B cell (primary cell): Measurements from ENCODE around the gene CHMP1B. TPM values are rescaled to one million over a fixed set of nuclear protein-coding genes. Genes with fewer than 3 reads are reported as not detected.

Experiments
- ATAC-seq: fragments of 200-7000 bp; cut with Tn5 transposase; one replicate; pipeline ENCODE4 v1.10.0; 2021; ENCODE audit warnings: low read depth, mild to moderate bottlenecking, moderate number of reproducible peaks, moderate library complexity
- CTCF ChIA-PET: fragments of 350-600 bp; sonication (Branson Sonifier 250); formaldehyde crosslinking; loops from one replicate; lab custom pipeline; 2021; ENCODE audit warnings: antibody characterized with exemption, inconsistent platforms; lab: Charles Lee
- POLR2A ChIA-PET: fragments of 350-600 bp; sonication (Branson Sonifier 250); formaldehyde crosslinking; loops from one replicate; lab custom pipeline; 2021; ENCODE audit warnings: antibody characterized with exemption; lab: Charles Lee
- DNase-seq: peaks from one replicate; pipeline ENCODE4 v3.0.0; 2013
- H2AFZ ChIP-seq: 2 replicates; pipeline ENCODE4 v1.6.1; 2012; ENCODE audit warnings: mild to moderate bottlenecking, low read depth, low read length; ENCODE audit not compliant: insufficient read depth, poor library complexity, severe bottlenecking
- H3K27ac ChIP-seq, 2 donors: 1 replicate in 1 of 2; 2 replicates in 1 of 2; pipeline ENCODE4 v1.5.1; 2012 to 2013; ENCODE audit warnings: low read length in 2 of 2, mild to moderate bottlenecking in 2 of 2, moderate library complexity in 1 of 2
- H3K27me3 ChIP-seq, 4 experiments: fragments of 200-600 bp in 1 of 4; sonication (generic) in 1 of 4; replicated peaks in 1 of 4; 1 replicate in 2 of 4; 2 replicates in 2 of 4; pipeline versions ENCODE4 v1.6.1 to v1.7.0; 2013 to 2016; ENCODE audit warnings: low read length in 3 of 4, mild to moderate bottlenecking in 2 of 4, mixed read lengths in 1 of 4, moderate library complexity in 1 of 4; ENCODE audit not compliant: insufficient read depth in 4 of 4, control insufficient read depth in 3 of 4; ENCODE audit errors: control extremely low read depth in 1 of 4
- H3K36me3 ChIP-seq, 2 experiments: replicated peaks in 1 of 2; 1 replicate in 1 of 2; 2 replicates in 1 of 2; pipeline versions ENCODE4 v1.6.1 to v1.7.1; 2013; ENCODE audit warnings: low read length in 1 of 2; ENCODE audit not compliant: insufficient read depth in 2 of 2, control insufficient read depth in 1 of 2; ENCODE audit errors: control extremely low read depth in 1 of 2, extremely low read depth in 1 of 2
- H3K4me1 ChIP-seq, 2 donors: fragments of 200-600 bp in 1 of 2; sonication (generic) in 1 of 2; 1 replicate in 1 of 2; 2 replicates in 1 of 2; pipeline versions ENCODE4 v1.5.1 to v1.6.1; 2013 to 2017; ENCODE audit warnings: low read length in 2 of 2; ENCODE audit not compliant: control insufficient read depth in 2 of 2, insufficient read depth in 2 of 2
- H3K4me2 ChIP-seq: replicated peaks from 2 replicates; pipeline ENCODE3; 2012; ENCODE audit warnings: mild to moderate bottlenecking, low read depth, low read length; ENCODE audit not compliant: poor library complexity, severe bottlenecking
- H3K4me3 ChIP-seq, 5 experiments: fragments of 200-600 bp in 1 of 5; sonication (generic) in 1 of 5; 1 replicate in 3 of 5; 2 replicates in 2 of 5; pipeline versions ENCODE4 v1.5.1 to v1.7.0; 2011 to 2016; ENCODE audit warnings: low read length in 4 of 5, mild to moderate bottlenecking in 4 of 5, low read depth in 2 of 5, control low read depth in 1 of 5, moderate library complexity in 1 of 5; ENCODE audit not compliant: insufficient read depth in 1 of 5; ENCODE audit errors: control extremely low read depth in 1 of 5, extremely low read depth in 1 of 5
- H3K79me2 ChIP-seq: fragments of 200-600 bp; sonication (generic); one replicate; pipeline ENCODE4 v1.6.0; 2016; ENCODE audit warnings: low read length; ENCODE audit not compliant: control insufficient read depth, insufficient read depth
- H3K9ac ChIP-seq: fragments of 200-600 bp; sonication (generic); 2 replicates; pipeline ENCODE4 v1.6.1; 2017; ENCODE audit warnings: mild to moderate bottlenecking, low read length, moderate library complexity
- H3K9me3 ChIP-seq, 3 donors: one replicate each; pipeline versions ENCODE4 v1.6.1 to v1.7.1; 2013; ENCODE audit warnings: low read length in 2 of 3; ENCODE audit not compliant: control insufficient read depth in 2 of 3, insufficient read depth in 1 of 3; ENCODE audit errors: control extremely low read depth in 1 of 3
- H4K20me1 ChIP-seq: 2 replicates; pipeline ENCODE4 v1.6.0; 2012; ENCODE audit warnings: mild to moderate bottlenecking, low read length; ENCODE audit not compliant: insufficient read depth, control insufficient read depth, poor library complexity, severe bottlenecking
- H3K27ac Mint-ChIP-seq: one replicate; pipeline ENCODE4 v1.8.0; 2021; ENCODE audit warnings: mixed read lengths
- H3K27me3 Mint-ChIP-seq: one replicate; pipeline ENCODE4 v1.8.0; 2021; ENCODE audit warnings: mixed read lengths
- H3K4me1 Mint-ChIP-seq: one replicate; pipeline ENCODE4 v1.8.0; 2021; ENCODE audit warnings: mixed read lengths
- H3K4me3 Mint-ChIP-seq: one replicate; pipeline ENCODE4 v1.8.0; 2021; ENCODE audit warnings: mixed read lengths
- H3K9me3 Mint-ChIP-seq: one replicate; pipeline ENCODE4 v1.8.0; 2022; ENCODE audit warnings: mixed read lengths; ENCODE audit not compliant: insufficient read depth
- EZH2 ChIP-seq: IDR thresholded peaks from 2 replicates; pipeline ENCODE4 v1.6.1; 2012; ENCODE audit warnings: borderline replicate concordance, low read depth, mild to moderate bottlenecking, moderate library complexity, low read length; ENCODE audit not compliant: insufficient read depth, poor library complexity, severe bottlenecking
- WGBS: methylation state at CpG from one replicate; pipeline ENCODE4 v1.1.5; 2013; ENCODE audit warnings: missing lambda C conversion rate; ENCODE audit not compliant: insufficient coverage; 5-methylcytosine and 5-hydroxymethylcytosine counted together
- intact Hi-C: fragments of 100-400 bp; cut with micrococcal nuclease; formaldehyde crosslinking; loops from one replicate; pipeline ENCODE4 v1.10.0; 2022
- polyA plus RNA-seq: library from polyadenylated mRNA; depleted of rRNA; stranded (reverse); fragments of >200 nt; gene quantifications from 2 replicates; pipeline ENCODE4 v1.2.3, GENCODE V29; 2012
- total RNA-seq, 2 donors: library from RNA; stranded (reverse); fragments of 120-200 nt in 1 of 2; gene quantifications; 1 replicate in 1 of 2; 2 replicates in 1 of 2; pipeline versions ENCODE4 v1.2.3 to v1.2.4, GENCODE V29; 2013 to 2022
- TF ChIP-seq, protein P1 (sequence below): fragments of 200-600 bp; IDR thresholded peaks from one replicate; pipeline ENCODE4 v1.8.0; 2022; ENCODE audit warnings: antibody characterized with exemption, mild to moderate bottlenecking

CHMP1B gene
- total and polyA plus RNA-seq, 2 donors (not counting 1 experiment from before 2014, with no cell fraction given), result 55.4 to 86.0 TPM

DNA sequence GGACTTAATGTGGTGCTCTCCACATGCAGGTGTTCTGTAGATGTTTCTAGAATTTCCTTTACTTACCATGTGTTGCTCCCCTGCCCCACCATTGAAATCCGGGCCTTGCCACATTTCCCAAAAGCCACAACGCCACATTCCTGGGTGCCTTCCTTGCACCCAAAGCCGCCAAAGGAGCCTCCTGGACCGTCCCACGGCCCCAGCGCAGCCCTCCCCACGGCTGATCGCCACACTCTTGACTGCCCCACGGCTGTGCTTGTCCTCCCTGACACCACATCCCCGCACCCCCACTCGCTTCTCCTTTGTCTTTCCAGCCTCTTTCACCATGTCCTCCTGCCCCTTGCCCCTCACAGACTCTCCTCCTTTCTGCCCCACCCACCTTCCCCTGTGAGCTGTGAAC lies 40.2 kb upstream of the CHMP1B start:
- Histone ChIP-seq H3K27ac (no peak overlapping the region), H4K20me1 (no peaks in the 10 kb centered on the region), H3K27me3 (no peaks in the 10 kb centered on the region), H3K9ac (no peak overlapping the region), H3K4me3 (no peak overlapping the region), H3K4me1 (no peaks in the 10 kb centered on the region), H2AFZ (no peak overlapping the region), H3K9me3 (peaks cover 0 to 3% (median 0%) of the 10 kb centered on the region in 3 donors), H3K79me2 (no peaks in the 10 kb centered on the region), H3K4me2 (no peak overlapping the region), H3K36me3 (no peaks in the 10 kb centered on the region)
- TF ChIP-seq EZH2, result no peak
- TF ChIP-seq, protein P1, sequence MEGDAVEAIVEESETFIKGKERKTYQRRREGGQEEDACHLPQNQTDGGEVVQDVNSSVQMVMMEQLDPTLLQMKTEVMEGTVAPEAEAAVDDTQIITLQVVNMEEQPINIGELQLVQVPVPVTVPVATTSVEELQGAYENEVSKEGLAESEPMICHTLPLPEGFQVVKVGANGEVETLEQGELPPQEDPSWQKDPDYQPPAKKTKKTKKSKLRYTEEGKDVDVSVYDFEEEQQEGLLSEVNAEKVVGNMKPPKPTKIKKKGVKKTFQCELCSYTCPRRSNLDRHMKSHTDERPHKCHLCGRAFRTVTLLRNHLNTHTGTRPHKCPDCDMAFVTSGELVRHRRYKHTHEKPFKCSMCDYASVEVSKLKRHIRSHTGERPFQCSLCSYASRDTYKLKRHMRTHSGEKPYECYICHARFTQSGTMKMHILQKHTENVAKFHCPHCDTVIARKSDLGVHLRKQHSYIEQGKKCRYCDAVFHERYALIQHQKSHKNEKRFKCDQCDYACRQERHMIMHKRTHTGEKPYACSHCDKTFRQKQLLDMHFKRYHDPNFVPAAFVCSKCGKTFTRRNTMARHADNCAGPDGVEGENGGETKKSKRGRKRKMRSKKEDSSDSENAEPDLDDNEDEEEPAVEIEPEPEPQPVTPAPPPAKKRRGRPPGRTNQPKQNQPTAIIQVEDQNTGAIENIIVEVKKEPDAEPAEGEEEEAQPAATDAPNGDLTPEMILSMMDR, result no peak
- H3K27ac Mint-ChIP-seq, result no peak overlapping the region
- ATAC-seq (no peak), DNase-seq (no peak)
- no peaks in the 10 kb centered on the region for H3K9me3 Mint-ChIP-seq
- H3K4me3 Mint-ChIP-seq, result no peak overlapping the region
- no peaks in the 10 kb centered on the region for H3K4me1 Mint-ChIP-seq
- ChIA-PET POLR2A (no interaction called here), CTCF (no interaction called here)
- 95% methylated on average over 11 of the region's 11 CpGs for WGBS
- intact Hi-C loops, result no loop called here
- H3K27me3 Mint-ChIP-seq, result peaks cover 13% of the 10 kb centered on the region

DNA sequence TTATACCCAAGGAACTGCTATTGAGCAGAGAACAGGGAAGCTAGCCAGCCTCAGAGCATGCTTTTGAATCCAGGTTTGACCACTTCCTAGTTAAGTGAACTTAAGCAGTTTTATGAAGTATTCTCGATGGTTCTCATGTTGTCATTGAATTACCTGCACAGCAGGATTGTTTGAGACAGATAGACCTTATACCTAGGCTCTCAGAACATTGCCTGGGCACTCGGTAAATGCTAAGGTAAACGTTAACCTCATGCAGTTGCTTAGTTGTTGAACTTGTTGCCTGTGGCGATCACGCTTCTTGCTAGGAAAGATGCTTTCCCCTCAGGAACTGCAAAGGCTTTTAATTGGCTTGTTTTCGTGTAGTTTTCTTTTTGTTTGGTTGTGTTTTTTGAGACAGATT lies 34.0 kb upstream of the CHMP1B start:
- Histone ChIP-seq H3K4me3 (no peak overlapping the region), H4K20me1 (no peaks in the 10 kb centered on the region), H3K79me2 (no peaks in the 10 kb centered on the region), H3K36me3 (no peaks in the 10 kb centered on the region), H3K9me3 (peaks cover 0 to 6% (median 0%) of the 10 kb centered on the region in 3 donors), H3K4me2 (no peak overlapping the region), H3K27me3 (no peaks in the 10 kb centered on the region), H3K9ac (no peak overlapping the region), H3K4me1 (no peaks in the 10 kb centered on the region), H3K27ac (no peak overlapping the region), H2AFZ (no peak overlapping the region)
- DNase-seq (no peak), ATAC-seq (no peak)
- TF ChIP-seq EZH2, result no peak
- TF ChIP-seq, protein P1, result no peak
- ChIA-PET CTCF (no interaction called here), POLR2A (no interaction called here)
- H3K4me1 Mint-ChIP-seq, result no peaks in the 10 kb centered on the region
- H3K9me3 Mint-ChIP-seq, result no peaks in the 10 kb centered on the region
- peaks cover 3% of the 10 kb centered on the region for H3K27me3 Mint-ChIP-seq
- WGBS, result 96% methylated on average over 5 of the region's 6 CpGs
- H3K4me3 Mint-ChIP-seq, result no peak overlapping the region
- H3K27ac Mint-ChIP-seq, result no peak overlapping the region
- intact Hi-C loops, result no loop called here
